Measurements from ENCODE around the gene CGAS. TPM values are rescaled to one million over a fixed set of nuclear protein-coding genes. Genes with fewer than 3 reads are reported as not detected.
A peak's percentile ranks its signal among the peaks of the same experiment; 100 is the strongest.
"Not testable (repeated sequence)": the region's sequence is repeated elsewhere in the genome, so short reads cannot be mapped to it uniquely, and the experiment has no call there.

The CGAS gene
- total RNA-seq, 2 donors from 2014 or later = 2.9 to 3.2 TPM

GRCh38 chr6:73413102-73413501, 39.0 kb downstream of the CGAS start:
- intact Hi-C loops (cut with DNase I, micrococcal nuclease) = no loop called here
- ATAC-seq = no peak
- DNase-seq = no peak

GRCh38 chr6:73409395-73409794, 42.7 kb downstream of the CGAS start:
- ATAC-seq (no peak), DNase-seq (no peak)
- intact Hi-C loops (cut with DNase I, micrococcal nuclease) = no loop called here

- intact Hi-C loops (cut with DNase I, micrococcal nuclease) = no loop called here
- no peak for DNase-seq
- ATAC-seq = no peak
Measured at GRCh38 chr6:73400656-73401055, 51.4 kb downstream of the CGAS start.

- DNase-seq (no peak), ATAC-seq (no peak)
- intact Hi-C loops (cut with DNase I, micrococcal nuclease) = no loop called here
Measured at GRCh38 chr6:73395875-73396274, 56.2 kb downstream of the CGAS start.

GRCh38 chr6:73394577-73395354, 57.3 kb downstream of the CGAS start, which contains the start of gene DDX43:
Gene DDX43 (plus strand): TSS chr6:73394828. CDS start chr6:73394906, 78 bp downstream.
- DNase-seq = peak; percentile 44 to 54
- no peak for ATAC-seq
- intact Hi-C loops (cut with DNase I, micrococcal nuclease) = no loop called here

- intact Hi-C loops (cut with DNase I, micrococcal nuclease) = no loop called here
- ATAC-seq = no peak
- DNase-seq = no peak
Measured at GRCh38 chr6:73393278-73393677, 58.8 kb downstream of the CGAS start.

GRCh38 chr6:73392188-73392587, 59.9 kb downstream of the CGAS start:
- ATAC-seq; DNase-seq; intact Hi-C loops (cut with DNase I, micrococcal nuclease): not testable (repeated sequence)

GRCh38 chr6:73391675-73392074, 60.4 kb downstream of the CGAS start:
- DNase-seq (no peak), ATAC-seq (no peak)
- intact Hi-C loops (cut with DNase I, micrococcal nuclease) = no loop called here

- no peak for DNase-seq
- intact Hi-C loops (cut with DNase I, micrococcal nuclease) = no loop called here
- ATAC-seq = no peak
Measured at GRCh38 chr6:73389854-73390253, 62.2 kb downstream of the CGAS start.

GRCh38 chr6:73388800-73389512, 63.1 kb downstream of the CGAS start:
- ATAC-seq = peak; percentile 78
- intact Hi-C loops (cut with DNase I, micrococcal nuclease) = no loop called here
- DNase-seq = peak; percentile 46 to 48

- ATAC-seq (peak; percentile 18), DNase-seq (no peak)
- intact Hi-C loops (cut with DNase I, micrococcal nuclease) = no loop called here
Measured at GRCh38 chr6:73388433-73388799, 63.7 kb downstream of the CGAS start.

- intact Hi-C loops (cut with DNase I, micrococcal nuclease) = no loop called here
- DNase-seq = no peak
- ATAC-seq = no peak
Measured at GRCh38 chr6:73382462-73383113, 69.5 kb downstream of the CGAS start.

- ATAC-seq; intact Hi-C loops (cut with DNase I, micrococcal nuclease): not testable (repeated sequence)
Measured at GRCh38 chr6:73381531-73381930, 70.6 kb downstream of the CGAS start.

GRCh38 chr6:73377225-73377624, 74.9 kb downstream of the CGAS start:
- ATAC-seq = no peak
- no peak for DNase-seq
- intact Hi-C loops (cut with DNase I, micrococcal nuclease) = no loop called here

More at GRCh38 chr6:73381531-73381930, 70.6 kb downstream of the CGAS start:
- not testable (repeated sequence) for DNase-seq

- ATAC-seq (no peak), DNase-seq (no peak)
- intact Hi-C loops (cut with DNase I, micrococcal nuclease) = no loop called here
Measured at GRCh38 chr6:73375216-73375615, 76.9 kb downstream of the CGAS start.

Other genes starting within 250 kb of the CGAS start
- gene KHDC1L, start 226.8 kb downstream of the CGAS start, total RNA-seq = not detected
- gene KHDC1, start 189.1 kb downstream of the CGAS start, total RNA-seq = 1 to 10 TPM; 1.0 to 1.2 TPM
- not detected for gene DPPA5, start 98.0 kb downstream of the CGAS start, total RNA-seq
- gene KHDC3L, start 89.6 kb downstream of the CGAS start, total RNA-seq = not detected
- not detected for gene OOEP, start 82.4 kb downstream of the CGAS start, total RNA-seq
- under 1 TPM; 0.22 to 0.46 TPM for gene DDX43, start 57.5 kb downstream of the CGAS start, total RNA-seq
- gene MTO1, start 9.4 kb upstream of the CGAS start, total RNA-seq = 10 to 100 TPM; 20.3 to 23.1 TPM
- 1,000 to 10,000 TPM; 6,801 to 8,079 TPM for gene EEF1A1, start 68.7 kb upstream of the CGAS start, total RNA-seq
- 10 to 100 TPM; 39.3 to 48.3 TPM for gene SLC17A5, start 201.7 kb upstream of the CGAS start, total RNA-seq
- gene CD109, start 243.9 kb upstream of the CGAS start, total RNA-seq = 1 to 10 TPM; 2.2 to 4.3 TPM